HK-2 (cell line): ENCODE results near the gene ADAMTS3.
"Not testable (repeated sequence)": the region's sequence is repeated elsewhere in the genome, so short reads cannot be mapped to it uniquely, and the experiment has no call there.

Source experiments
- DNase-seq: peaks from one replicate; pipeline ENCODE4 v3.0.0-alpha.2; 2018; ENCODE audit not compliant: unreplicated experiment

Gene ADAMTS3

DNA sequence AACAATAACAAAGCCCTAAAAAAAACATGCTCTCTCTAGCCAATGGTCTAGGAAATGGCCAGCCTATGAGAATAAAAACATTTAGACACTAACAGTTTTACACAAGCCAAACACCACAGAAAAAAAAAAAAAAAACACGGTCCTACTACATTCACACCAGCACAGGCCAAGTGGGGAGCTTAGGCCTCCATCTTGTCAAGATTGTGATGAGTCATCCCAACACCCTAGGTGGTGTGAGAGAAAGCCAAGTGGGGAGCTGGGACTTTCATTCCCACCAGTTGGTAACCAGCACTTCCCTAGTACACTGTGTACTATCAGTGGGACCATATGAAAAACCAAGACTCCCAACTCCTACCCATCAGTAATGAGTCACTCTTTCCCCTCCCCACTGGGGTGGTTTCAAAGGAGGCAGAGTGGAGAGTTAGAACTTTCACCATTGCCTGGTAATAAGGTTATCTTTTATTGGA, 95.6 kb downstream of the ADAMTS3 start:
- no peak for DNase-seq

DNA sequence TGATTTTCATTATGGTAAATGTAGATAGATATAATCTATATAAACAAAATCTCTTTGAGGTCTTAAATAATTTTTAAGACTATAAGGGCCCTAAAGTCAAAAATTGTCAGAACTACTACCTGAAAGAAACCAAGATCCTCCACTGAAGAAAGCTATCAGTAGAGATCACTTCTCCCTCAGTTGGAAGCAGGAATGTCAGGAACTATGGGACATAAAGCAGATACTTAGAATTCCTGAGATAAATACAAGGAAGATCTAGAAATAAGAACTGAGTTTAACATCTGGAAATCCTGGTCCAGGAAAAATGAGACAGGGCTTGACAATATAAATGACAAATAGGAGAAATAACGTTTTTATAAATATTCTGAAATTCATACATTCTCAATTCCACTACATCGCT, 97.2 kb downstream of the ADAMTS3 start:
- DNase-seq = no peak

DNA sequence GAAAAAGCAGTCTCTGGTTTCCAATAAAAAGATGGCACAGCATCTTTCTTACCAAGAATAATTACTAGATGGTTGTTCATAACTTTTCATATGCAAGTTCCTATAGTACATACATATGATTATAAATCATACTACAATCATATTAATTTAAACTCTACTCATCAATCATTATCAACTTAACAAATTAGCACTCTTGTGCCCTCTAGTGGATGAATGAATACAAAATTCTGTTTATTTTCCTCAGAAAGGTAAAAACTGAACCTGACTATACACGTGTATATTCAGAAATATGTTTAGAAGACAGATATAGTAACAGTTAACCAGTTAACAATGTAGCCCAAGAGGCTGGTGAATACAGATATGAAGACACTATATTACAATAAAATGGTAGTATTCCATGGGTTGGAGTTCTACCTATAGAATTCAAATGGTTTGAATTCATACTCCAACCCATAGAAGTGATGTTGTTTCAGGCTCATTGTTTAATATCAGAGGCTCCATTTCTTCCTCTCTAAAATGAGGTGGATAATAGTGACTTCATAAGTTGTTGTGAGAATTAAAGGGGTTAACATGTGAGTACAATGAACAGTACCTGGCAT, 100.0 kb downstream of the ADAMTS3 start:
- no peak for DNase-seq

DNA sequence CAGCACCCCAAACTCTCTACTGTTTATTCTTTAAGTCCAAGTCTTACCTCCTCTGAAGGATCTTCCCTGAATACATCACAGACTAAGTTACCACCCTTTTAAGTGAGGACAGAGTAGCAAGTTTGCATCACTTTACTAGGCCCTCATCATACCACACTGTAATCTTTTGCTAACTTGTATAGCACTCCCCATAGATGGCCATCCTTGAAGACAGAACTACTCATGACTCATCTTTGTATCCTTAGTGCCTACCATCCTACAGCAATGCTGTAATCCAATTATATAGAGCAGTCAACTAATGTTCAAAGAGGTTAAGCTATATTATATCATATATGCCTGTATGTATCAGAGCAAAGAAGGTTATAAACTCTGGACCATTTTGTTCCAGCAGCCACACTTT, 101.4 kb downstream of the ADAMTS3 start:
- no peak for DNase-seq

DNA sequence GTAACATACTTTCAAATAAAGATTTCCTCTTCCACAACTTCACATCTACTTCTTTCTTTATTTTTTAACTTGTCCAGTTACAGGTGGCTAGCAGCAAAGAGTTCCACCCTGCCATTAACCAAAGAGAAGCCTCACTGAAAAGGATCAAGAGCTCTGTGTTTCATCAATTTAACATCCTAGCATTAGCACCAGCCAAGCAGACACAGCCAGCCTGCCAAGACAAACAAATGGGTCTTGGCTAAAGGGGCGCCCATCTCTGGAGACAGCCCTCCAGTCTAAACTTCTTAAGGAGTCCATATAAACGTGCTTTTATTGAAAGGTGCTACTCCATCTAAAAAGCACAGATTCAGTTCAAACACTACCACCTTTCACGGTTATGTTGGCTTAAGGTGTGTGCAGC, 105.3 kb downstream of the ADAMTS3 start:
- DNase-seq = no peak

DNA sequence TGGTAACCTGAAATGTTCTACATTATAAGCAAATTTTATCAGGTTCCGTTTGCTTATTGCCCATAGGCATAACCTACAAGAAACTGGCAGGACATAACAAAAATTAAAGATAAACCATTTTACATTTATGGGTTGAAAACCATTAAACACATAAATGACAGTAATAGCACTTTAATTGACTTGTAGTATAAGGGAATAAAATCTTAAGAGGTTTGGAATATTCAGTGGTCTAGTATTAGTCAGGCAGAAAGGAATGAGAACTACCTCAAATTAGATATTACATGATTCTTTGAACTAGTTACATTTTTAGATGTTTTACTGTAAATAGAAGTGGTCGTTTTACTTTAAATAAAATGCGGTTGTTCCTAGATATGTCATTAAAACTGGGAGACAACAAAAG, 111.9 kb downstream of the ADAMTS3 start:
- no peak for DNase-seq

DNA sequence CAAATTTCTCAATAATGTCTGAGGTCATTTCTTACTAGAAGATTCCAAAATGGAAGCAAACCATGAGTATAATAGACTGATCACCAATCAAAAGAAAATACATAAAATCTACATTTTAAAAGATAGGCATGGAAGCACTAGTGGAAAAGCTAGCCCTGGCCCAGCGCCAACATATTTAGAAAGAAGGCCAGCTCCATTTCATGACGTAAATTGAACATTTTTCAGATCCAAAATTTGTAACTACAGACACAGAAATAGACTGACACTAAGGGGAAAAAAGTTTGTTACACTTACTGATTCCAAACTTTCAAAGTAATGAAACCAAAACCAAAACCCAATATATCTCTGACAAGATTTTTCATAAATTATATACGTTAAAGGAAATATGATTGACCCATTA, 117.7 kb downstream of the ADAMTS3 start:
- DNase-seq = no peak

DNA sequence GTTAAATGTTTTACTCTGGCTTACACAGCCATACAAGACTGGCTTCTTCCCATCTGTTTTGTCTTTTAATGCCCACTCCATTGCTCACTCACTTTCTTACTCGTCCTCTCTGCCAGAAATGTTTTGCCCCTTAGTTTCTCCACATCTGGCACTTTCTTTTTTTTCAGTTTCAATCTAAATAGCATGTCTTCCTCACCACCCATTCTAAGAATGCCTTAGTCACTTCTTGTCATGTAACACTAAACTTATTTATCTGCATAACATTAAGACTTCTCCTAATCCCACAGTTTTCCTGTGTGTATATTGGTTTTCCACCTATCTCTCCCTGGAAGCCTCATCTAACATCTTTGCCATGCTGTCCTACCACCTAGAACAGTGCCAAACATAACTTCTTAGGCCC, 119.3 kb downstream of the ADAMTS3 start:
- no peak for DNase-seq

DNA sequence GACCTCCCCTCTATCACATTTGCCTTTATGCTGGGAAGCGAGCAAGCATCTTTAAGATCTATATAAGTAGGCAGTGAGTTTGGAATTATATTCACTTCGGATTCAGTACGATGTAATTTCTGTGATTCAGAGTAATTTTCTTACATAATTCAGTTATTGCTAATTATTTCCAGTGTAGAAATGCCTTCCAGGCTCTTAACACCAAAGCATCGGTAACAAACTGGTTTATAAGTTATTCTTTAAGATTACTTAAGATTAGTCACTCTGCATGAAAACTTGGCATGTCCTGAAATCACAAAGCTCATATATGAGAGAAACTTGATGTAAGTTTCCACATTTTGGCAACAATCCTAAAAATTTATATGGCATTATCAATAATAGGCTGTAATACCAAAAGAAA, 120.8 kb downstream of the ADAMTS3 start:
- no peak for DNase-seq

DNA sequence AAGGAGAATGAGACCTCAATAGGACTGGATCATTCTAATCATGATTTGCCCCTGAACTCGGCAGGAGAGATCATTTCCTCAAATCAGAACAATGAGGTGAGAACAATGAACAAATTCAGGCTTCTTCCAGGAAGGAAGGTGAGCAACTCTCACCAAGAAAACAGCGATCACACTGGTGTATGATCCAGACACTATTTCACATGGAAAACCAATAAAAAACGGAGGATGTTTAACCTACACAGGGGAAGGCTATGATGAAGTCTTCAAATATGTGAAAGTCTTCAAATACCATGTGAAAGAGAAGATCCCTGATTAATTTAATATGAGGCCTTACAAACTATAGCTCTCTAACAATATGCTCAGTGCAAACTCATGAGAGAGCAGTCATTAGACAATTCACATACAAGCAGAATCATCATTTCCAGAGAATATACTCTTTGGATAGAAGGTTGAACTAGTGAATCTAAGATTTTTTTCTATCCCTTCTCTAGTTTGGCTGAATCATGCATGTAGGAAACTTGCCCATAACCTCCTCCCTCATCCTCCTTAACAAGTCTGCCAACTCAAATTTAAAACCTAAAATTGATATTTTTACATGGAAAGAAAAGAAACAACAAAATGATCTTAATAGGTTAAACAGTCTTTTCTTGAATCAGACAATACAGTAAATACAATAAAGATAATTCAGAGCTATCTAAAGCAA, 122.5 kb downstream of the ADAMTS3 start:
- DNase-seq = no peak

DNA sequence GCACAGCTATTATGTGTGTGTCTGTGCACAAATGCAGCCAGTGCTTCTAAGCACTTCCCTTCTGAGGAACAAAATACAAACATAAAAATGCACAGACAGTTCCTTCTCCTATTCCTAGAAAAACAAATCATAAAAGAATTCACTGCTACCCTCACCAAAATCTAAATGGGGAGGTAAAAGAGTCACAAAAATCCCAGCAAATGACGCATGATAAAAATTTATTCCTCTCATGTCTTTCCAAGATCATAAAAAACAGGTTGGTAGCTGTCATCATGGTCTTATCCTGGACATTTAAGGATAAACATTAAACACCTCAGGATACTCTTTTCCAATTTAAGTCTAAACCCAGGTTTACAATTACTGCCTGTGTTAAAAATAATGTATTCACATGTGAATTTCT, 124.9 kb downstream of the ADAMTS3 start:
- DNase-seq = no peak

DNA sequence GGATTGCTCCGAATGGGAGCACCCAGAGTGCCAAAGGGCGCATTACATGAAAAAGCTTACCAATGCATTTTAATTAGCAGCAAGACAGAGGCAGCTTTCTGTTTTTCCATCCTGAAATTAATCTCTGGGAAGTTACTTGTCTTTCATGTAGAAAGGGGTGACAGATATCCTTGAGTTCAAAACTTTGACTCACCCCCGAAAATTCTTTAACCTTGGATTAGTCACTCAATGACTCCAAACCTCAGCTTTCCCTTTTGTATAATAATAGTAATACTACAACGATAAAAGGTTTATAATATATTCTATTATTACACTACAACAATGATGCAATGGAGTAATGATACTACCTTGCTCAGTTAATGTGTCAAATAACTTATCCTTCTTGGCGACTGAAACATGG, 126.3 kb downstream of the ADAMTS3 start:
- no peak for DNase-seq

DNA sequence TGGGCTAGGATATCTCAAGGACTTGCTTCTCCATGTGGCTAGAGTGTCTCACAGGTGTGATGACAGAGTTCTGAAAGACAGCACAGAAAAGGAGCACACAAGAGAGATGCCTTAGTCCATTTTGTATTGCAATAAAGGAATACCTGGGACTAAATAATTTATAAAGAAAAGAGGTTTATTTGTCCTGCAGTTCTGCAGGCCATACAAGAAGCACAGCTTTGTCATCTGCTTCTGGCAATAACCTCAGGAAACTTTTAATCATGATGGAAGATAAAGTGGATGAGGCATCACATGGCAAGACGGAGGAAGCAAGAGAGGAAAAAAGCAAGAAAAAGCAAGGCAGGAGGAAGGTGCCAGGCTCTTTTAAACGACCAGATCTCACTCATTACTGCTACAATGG, 126.9 kb downstream of the ADAMTS3 start:
- no peak for DNase-seq

DNA sequence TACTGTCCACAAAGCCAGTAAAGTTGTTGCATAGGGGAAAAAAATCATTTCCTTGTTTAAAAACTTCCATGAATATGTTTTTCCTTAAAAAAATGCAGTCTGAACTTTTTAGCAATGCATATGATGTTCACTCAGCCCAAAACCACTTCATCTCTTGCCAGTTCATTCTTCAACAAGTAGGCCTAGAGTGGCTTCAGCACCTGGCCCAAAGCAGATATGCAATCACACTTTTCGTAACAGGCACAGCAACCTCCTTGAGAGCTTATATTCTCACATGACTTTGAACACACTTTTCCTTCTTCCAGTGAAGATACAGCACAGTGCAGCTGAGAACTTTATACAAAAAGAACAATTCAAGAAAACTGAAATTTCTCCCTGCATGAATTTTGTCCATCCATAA, 128.6 kb downstream of the ADAMTS3 start:
- no peak for DNase-seq

DNA sequence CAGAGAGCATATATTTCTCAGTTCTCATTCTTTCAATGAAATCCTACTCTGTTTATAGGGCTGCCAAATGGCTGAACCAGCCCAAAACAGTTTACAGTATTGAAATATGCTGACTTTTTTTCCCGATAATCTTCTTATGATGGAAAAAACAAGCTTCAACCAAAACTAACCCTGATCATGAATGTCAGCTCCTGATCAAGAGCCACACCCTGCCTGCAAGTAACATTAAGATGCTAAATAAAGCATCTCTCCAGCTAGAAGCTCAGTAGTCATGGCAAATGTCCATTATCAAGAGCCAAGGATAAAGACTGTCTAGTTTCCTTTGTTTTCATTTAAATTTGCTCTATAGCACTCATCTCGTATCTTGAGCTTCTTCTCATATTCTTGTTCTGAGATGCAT, 136.0 kb downstream of the ADAMTS3 start:
- no peak for DNase-seq

DNA sequence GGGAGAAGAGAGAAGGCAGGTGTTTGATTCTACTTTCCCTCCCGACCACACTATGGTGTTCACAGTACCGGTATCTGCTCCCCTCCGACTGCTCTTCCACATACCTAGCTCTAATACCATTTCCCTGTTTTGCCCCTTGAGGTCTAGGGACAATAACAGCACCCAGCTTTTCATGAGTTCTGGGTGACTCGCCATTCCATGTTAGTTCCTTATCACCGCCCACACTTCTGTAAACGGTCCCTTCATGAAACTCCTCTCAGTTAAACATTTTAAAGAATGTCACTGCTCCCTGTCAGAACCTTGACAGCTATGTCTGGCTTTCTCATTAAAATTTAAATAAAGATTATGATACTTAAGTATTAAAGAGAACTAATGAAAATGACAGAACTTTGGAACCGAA, 136.7 kb downstream of the ADAMTS3 start:
- DNase-seq = no peak

DNA sequence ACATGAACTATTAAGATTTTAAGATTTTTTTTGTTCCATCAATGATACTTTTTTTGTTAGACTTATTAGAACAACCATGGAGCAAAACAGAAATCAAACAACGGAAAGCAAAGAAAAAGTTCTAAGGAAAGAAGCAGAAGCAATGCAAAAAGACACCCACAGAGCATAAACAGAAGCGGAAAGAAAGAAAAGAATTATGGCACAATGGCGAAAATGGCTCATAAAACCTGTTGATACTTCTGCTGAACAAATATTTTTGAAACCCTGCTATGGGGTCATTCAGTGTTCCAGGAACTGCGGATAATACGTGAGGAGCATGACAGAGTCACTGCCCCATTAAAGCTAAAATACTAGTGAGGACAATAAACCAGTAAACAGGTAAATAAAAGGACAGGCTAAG, 138.0 kb downstream of the ADAMTS3 start:
- DNase-seq = no peak

DNA sequence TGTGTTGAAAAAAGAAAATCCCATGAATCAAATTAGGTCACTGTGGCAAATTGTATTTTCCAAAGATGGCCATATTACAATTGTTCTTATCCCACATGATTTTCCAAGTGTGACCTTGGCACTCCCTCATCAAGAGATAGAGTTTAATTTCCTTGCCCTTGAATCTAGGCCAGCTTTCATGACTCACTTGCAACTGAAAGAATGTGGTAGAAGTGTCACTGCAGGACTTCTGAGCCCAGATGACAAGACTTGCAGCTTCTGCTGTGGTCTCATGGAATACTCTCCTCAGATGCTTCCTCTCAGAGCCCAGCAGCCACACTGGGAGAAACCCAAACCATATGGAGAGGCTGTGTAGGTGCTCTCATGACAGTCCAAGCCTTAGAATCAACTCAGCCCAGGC, 139.0 kb downstream of the ADAMTS3 start:
- peak; percentile 10 for DNase-seq

DNA sequence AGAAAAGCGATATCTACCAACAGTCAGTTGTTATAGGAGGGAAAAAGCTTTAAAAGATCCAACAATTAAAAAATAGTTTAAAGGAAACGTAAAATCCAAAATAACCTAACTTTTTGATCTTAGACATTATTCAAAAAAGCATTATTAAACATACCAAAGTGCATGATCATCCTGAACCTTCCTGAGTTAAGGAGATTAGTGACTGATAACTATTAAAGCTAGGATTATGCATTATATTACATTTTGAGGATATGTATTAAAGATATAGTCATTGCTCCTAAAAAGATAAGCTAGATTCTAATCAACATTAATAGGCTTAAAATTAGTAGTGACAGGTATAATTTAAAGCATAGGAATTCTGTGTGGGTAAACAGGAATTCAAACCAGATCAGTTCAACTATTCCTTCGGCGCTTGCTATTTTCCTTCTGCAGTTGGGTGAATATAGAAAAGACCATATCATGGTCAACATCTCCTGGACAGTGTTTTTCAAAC, 139.6 kb downstream of the ADAMTS3 start:
- no peak for DNase-seq

DNA sequence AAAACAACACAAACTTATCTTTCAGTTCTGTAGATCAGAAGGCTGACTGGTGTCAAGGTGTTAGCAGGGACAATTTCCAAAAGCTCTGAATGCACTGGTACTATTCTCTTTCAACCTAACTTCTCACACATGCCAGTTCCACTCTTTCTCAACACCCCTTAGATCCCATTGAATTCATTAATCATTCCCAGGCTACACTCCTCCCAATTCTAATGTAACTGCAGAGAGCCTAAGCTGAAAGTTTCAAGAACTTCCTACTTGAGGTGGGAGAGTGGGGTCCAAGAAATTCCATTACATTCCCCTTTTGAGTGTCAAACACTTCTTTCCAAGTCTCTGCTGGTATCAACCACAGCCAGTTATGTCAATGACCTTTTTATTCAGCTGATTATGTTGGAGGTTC, 142.0 kb downstream of the ADAMTS3 start:
- DNase-seq = no peak

DNA sequence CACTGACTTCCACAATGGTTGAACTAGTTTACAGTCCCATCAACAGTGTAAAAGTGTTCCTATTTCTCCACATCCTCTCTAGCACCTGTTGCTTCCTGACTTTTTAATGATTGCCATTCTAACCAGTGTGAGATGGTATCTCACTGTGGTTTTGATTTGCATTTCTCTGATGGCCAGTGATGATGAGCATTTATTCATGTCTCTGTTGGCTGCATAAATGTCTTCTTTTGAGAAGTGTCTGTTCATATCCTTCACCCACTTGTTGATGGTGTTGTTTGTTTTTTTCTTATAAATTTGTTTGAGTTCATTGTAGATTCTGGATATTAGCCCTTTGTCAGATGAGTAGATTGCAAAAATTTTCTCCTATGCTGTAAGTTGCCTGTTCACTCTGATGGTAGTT, 143.1 kb downstream of the ADAMTS3 start:
- DNase-seq = not testable (repeated sequence)

DNA sequence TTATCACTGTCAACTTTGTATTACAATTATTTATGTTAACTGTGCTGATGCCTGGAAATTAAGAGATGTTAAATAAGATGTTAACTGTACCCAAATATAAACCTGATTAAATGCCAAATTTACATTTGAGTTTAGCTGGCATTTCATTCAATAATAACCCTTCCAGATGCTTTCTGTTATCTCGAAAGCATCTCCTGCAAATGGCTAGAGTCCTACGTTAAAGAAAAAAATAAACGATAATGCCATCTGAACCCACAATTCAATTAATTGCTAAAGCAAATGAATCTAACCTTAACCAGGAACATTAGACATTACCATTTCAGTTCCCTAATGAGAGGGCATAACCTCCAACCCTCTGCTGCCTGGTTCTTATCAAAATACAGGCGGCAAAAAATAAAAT, 145.0 kb downstream of the ADAMTS3 start:
- no peak for DNase-seq

DNA sequence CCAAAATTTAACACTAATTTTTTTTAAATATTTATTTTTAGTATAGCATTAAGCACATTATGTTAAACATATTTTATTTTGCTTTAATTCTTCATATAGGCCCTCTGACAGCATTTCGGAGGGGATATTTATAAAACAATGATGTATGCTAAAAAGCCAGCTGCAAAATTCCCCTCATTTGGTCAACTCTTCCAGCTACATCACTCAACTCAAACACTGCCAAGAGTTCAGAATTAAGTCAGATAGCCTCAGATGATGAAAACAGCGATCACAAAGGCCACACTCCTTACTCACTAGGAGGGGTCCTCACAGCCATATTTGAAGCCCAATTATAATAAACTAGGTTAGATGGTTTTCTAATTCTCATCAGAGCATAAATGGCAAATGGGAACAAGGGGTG, 146.6 kb downstream of the ADAMTS3 start:
- no peak for DNase-seq

DNA sequence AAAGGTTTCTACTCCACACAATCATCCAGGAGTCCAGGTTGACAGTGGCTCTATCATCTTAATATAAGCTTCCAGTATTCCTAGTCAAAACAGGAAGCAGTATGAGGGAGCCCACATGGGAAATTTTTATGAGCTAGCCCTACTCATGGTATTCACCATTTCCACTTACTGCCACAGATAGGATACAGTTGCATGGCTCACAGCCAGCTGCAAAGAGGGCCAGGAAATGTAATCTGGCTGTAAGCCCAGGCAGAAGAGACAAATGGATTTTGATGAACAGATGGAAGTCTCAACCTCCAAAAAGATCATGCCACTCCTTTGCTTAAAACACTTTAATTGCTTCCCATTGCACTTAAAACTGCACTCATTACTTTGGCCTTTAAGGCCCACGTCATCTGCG, 150.6 kb downstream of the ADAMTS3 start:
- no peak for DNase-seq
